ENCODE data around the gene STPG2. TPM values are rescaled to one million over a fixed set of nuclear protein-coding genes. Genes with fewer than 3 reads are reported as not detected.

STPG2 gene
- total RNA-seq, 4 donors from 2014 or later: 0.90 to 2.4 (median 1.5) TPM

GRCh38 chr4:98026362-98026761 lies 116.9 kb downstream of the STPG2 start:
- no peak overlapping the region for H3K27ac ChIP-seq
- no peak overlapping the region for H3K4me3 ChIP-seq
- no peaks in the 10 kb centered on the region for H3K36me3 ChIP-seq
- DNase-seq (ENCODE audit: low spot score in 2 of 2): no peak
- TF ChIP-seq EP300 (IDR thresholded peaks at IDR 0.05) (no peak), POLR2A (IDR thresholded peaks at IDR 0.05) (no peak)
- TF ChIP-seq, protein P1, sequence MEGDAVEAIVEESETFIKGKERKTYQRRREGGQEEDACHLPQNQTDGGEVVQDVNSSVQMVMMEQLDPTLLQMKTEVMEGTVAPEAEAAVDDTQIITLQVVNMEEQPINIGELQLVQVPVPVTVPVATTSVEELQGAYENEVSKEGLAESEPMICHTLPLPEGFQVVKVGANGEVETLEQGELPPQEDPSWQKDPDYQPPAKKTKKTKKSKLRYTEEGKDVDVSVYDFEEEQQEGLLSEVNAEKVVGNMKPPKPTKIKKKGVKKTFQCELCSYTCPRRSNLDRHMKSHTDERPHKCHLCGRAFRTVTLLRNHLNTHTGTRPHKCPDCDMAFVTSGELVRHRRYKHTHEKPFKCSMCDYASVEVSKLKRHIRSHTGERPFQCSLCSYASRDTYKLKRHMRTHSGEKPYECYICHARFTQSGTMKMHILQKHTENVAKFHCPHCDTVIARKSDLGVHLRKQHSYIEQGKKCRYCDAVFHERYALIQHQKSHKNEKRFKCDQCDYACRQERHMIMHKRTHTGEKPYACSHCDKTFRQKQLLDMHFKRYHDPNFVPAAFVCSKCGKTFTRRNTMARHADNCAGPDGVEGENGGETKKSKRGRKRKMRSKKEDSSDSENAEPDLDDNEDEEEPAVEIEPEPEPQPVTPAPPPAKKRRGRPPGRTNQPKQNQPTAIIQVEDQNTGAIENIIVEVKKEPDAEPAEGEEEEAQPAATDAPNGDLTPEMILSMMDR (IDR thresholded peaks at IDR 0.05): no peak
- no peaks in the 10 kb centered on the region for H3K27me3 ChIP-seq
- peaks cover 0 to 8% (median 0%) of the 10 kb centered on the region in 4 donors for H3K9me3 ChIP-seq
- H3K4me1 ChIP-seq: no peaks in the 10 kb centered on the region
- WGBS, 2 donors: 93 to 96% methylated on average over 3 of the region's 3 CpGs

- no peaks in the 10 kb centered on the region for H3K27me3 ChIP-seq
- no peak overlapping the region for H3K4me3 ChIP-seq
- no peak overlapping the region for H3K27ac ChIP-seq
- peaks cover 0 to 39% (median 5%) of the 10 kb centered on the region in 4 donors for H3K9me3 ChIP-seq
- H3K36me3 ChIP-seq: no peaks in the 10 kb centered on the region
- no peak for DNase-seq (ENCODE audit: low spot score in 2 of 2)
- no peaks in the 10 kb centered on the region for H3K4me1 ChIP-seq
- TF ChIP-seq POLR2A (IDR thresholded peaks at IDR 0.05) (no peak), EP300 (IDR thresholded peaks at IDR 0.05) (no peak)
- TF ChIP-seq, protein P1 (IDR thresholded peaks at IDR 0.05): no peak
- 73 to 97% methylated on average over 2 to 3 of the region's 3 CpGs for WGBS, 2 donors
Observed at GRCh38 chr4:98006814-98007412, 136.4 kb downstream of the STPG2 start.

GRCh38 chr4:98006060-98006459 lies 137.2 kb downstream of the STPG2 start:
- Histone ChIP-seq H3K9me3 (peaks cover 0 to 31% (median 5%) of the 10 kb centered on the region in 4 donors), H3K27me3 (no peaks in the 10 kb centered on the region), H3K36me3 (no peaks in the 10 kb centered on the region), H3K4me1 (no peaks in the 10 kb centered on the region), H3K27ac (no peak overlapping the region), H3K4me3 (no peak overlapping the region)
- WGBS, 2 donors: 65 to 84% methylated on average over 1 of the region's 1 CpG
- no peak for DNase-seq (ENCODE audit: low spot score in 2 of 2)
- TF ChIP-seq POLR2A (IDR thresholded peaks at IDR 0.05): no peak
- TF ChIP-seq, protein P1 (IDR thresholded peaks at IDR 0.05): no peak
- TF ChIP-seq EP300 (IDR thresholded peaks at IDR 0.05): no peak

- Histone ChIP-seq H3K27ac (no peak overlapping the region), H3K4me3 (no peak overlapping the region), H3K36me3 (no peaks in the 10 kb centered on the region), H3K9me3 (peaks cover 0 to 7% (median 0%) of the 10 kb centered on the region in 4 donors), H3K27me3 (no peaks in the 10 kb centered on the region), H3K4me1 (no peaks in the 10 kb centered on the region)
- TF ChIP-seq POLR2A (IDR thresholded peaks at IDR 0.05): no peak
- TF ChIP-seq EP300 (IDR thresholded peaks at IDR 0.05): no peak
- TF ChIP-seq, protein P1 (IDR thresholded peaks at IDR 0.05): no peak
- 85 to 86% methylated on average over 2 of the region's 2 CpGs for WGBS, 2 donors
- DNase-seq (ENCODE audit: low spot score in 2 of 2): no peak
Observed at GRCh38 chr4:98000940-98001339, 142.3 kb downstream of the STPG2 start.

DNA sequence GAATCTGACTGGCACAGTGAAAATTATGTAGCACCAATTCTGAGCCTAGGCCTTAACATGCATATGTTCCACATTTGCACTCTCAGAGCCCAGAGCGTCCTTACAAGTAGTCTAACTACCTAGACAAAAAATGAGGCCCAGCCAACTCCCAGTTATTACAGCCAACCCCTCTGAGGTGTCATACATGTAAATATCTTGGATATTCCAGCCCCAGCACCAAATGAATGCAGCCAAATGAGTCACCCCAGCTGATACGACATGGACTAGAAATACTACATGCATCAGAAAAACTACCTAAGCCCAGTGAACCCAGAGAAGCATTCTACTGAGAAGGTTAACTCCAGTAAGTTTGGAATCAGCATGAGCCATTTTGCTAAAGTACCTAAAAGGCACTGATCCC lies 145.1 kb downstream of the STPG2 start:
- DNase-seq (ENCODE audit: low spot score in 2 of 2): no peak
- no peak overlapping the region for H3K4me3 ChIP-seq
- H3K9me3 ChIP-seq: peaks cover 0 to 15% (median 0%) of the 10 kb centered on the region in 4 donors
- H3K27me3 ChIP-seq: no peaks in the 10 kb centered on the region
- WGBS, 2 donors: 83 to 87% methylated on average over 2 of the region's 2 CpGs
- TF ChIP-seq POLR2A (IDR thresholded peaks at IDR 0.05): no peak
- TF ChIP-seq, protein P1 (IDR thresholded peaks at IDR 0.05): no peak
- TF ChIP-seq EP300 (IDR thresholded peaks at IDR 0.05): no peak
- no peaks in the 10 kb centered on the region for H3K4me1 ChIP-seq
- H3K36me3 ChIP-seq: no peaks in the 10 kb centered on the region
- H3K27ac ChIP-seq: no peak overlapping the region
